C4-2B (cell line): ENCODE data around the gene GPA33.

Source experiments
- ZFX ChIP-seq: fragments of 450-650 bp; IDR thresholded peaks from 2 replicates; pipeline ENCODE4 v1.6.1; 2017
- TF ChIP-seq, protein P1 (sequence below): fragments of 450-650 bp; conservative IDR thresholded peaks from 2 replicates; pipeline ENCODE4 v1.5.1; 2017; ENCODE audit warnings: mild to moderate bottlenecking

DNA sequence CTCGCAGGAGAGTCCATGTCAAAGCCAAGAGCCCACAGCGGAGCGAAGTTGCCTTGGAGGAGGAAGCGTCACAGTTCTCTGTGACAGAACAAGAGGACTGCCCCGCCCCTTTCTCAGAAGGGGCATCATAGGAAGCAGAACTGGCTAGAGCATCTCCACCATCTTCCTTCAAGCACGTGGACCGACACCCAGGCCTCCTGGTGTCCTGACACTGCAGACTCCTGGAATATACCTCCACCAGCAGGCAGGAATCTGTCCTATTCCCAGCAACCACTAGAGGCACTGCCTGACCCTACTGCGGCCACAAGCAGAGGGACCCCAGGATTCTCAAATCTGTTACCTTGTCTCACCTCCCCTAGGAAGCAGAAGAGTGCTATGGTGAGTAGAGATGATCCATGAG, 37.8 kb downstream of the GPA33 start:
- TF ChIP-seq, protein P1, sequence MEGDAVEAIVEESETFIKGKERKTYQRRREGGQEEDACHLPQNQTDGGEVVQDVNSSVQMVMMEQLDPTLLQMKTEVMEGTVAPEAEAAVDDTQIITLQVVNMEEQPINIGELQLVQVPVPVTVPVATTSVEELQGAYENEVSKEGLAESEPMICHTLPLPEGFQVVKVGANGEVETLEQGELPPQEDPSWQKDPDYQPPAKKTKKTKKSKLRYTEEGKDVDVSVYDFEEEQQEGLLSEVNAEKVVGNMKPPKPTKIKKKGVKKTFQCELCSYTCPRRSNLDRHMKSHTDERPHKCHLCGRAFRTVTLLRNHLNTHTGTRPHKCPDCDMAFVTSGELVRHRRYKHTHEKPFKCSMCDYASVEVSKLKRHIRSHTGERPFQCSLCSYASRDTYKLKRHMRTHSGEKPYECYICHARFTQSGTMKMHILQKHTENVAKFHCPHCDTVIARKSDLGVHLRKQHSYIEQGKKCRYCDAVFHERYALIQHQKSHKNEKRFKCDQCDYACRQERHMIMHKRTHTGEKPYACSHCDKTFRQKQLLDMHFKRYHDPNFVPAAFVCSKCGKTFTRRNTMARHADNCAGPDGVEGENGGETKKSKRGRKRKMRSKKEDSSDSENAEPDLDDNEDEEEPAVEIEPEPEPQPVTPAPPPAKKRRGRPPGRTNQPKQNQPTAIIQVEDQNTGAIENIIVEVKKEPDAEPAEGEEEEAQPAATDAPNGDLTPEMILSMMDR: peak; percentile 69
- TF ChIP-seq ZFX: no peak
